Islet of Langerhans (tissue), 1 donor: ENCODE data around the gene PTCH1.

ENCODE experiments used
- FAIRE-seq: peaks from one replicate; lab custom pipeline; 2011; peaks lifted over from hg19 to GRCh38; lab: Jason Lieb, UNC

The PTCH1 gene

GRCh38 chr9:95437559-95437958 is 79.2 kb downstream of the PTCH1 start:
- FAIRE-seq: no peak

GRCh38 chr9:95436416-95436815 is 80.4 kb downstream of the PTCH1 start:
- no peak for FAIRE-seq

GRCh38 chr9:95435074-95435728 is 81.6 kb downstream of the PTCH1 start:
- no peak for FAIRE-seq

- no peak for FAIRE-seq
Observed at GRCh38 chr9:95434116-95435073, 82.4 kb downstream of the PTCH1 start.

- no peak for FAIRE-seq
Observed at GRCh38 chr9:95433096-95433819, 83.5 kb downstream of the PTCH1 start.

- no peak for FAIRE-seq
Observed at GRCh38 chr9:95431286-95431685, 85.5 kb downstream of the PTCH1 start.

GRCh38 chr9:95429948-95430620 is 86.7 kb downstream of the PTCH1 start:
- FAIRE-seq: no peak

- FAIRE-seq: no peak
Observed at GRCh38 chr9:95429096-95429495, 87.7 kb downstream of the PTCH1 start.

- no peak for FAIRE-seq
Observed at GRCh38 chr9:95425910-95426551, 90.7 kb downstream of the PTCH1 start.

GRCh38 chr9:95422650-95423049 is 94.1 kb downstream of the PTCH1 start:
- FAIRE-seq: no peak

GRCh38 chr9:95420518-95420917 is 96.3 kb downstream of the PTCH1 start:
- FAIRE-seq: no peak

- FAIRE-seq: no peak
Observed at GRCh38 chr9:95419444-95419843, 97.3 kb downstream of the PTCH1 start.

- no peak for FAIRE-seq
Observed at GRCh38 chr9:95415158-95415557, 101.6 kb downstream of the PTCH1 start.

- FAIRE-seq: no peak
Observed at GRCh38 chr9:95413793-95414192, 103.0 kb downstream of the PTCH1 start.

GRCh38 chr9:95411054-95411892 is 105.5 kb downstream of the PTCH1 start:
- FAIRE-seq: no peak

GRCh38 chr9:95409650-95410426 is 106.9 kb downstream of the PTCH1 start:
- no peak for FAIRE-seq

- no peak for FAIRE-seq
Observed at GRCh38 chr9:95407524-95407923, 109.2 kb downstream of the PTCH1 start.

GRCh38 chr9:95406121-95406520 is 110.7 kb downstream of the PTCH1 start:
- no peak for FAIRE-seq

GRCh38 chr9:95399261-95399660 is 117.5 kb downstream of the PTCH1 start:
- no peak for FAIRE-seq
